Measurements from ENCODE around the gene DCTD. TPM values are rescaled to one million over a fixed set of nuclear protein-coding genes. Genes with fewer than 3 reads are reported as not detected.

The DCTD gene
- total and polyA plus RNA-seq, 2 of the 13 experiments (the other 11 are each of a cell fraction or from before 2014, with no cell fraction given): 85.1 to 95.3 TPM

DNA sequence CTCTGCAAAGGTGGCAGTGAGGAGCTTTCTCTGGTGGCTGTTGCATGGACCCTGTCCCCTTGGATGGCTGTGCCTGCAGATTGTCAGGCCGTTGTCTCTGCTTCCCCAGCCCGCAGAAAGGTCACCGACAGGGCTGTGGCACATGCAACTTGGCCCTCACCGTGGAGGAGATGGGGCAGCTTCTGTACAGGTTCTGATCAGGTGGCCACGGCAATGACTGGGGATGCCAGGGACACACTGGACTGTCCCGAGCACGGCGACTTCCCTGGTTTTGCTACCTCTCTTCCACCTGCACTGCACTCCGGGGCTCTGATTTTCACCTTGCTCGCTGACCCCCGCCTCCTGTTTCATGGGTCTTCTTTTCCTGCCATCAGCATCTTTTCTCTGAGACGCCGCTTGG lies 43.5 kb downstream of the DCTD start:
- no peak overlapping the region for H3K4me2 ChIP-seq (ENCODE audit: low read depth, low read length)
- no peaks in the 10 kb centered on the region for H3K79me2 ChIP-seq (ENCODE audit: insufficient read depth, low read length)
- no TSS peak for BruUV-seq (replicated peaks)
- intact Hi-C loops (cut with micrococcal nuclease; ENCODE audit: unreplicated experiment) (no loop called here), in situ Hi-C loops (cut with HindIII; ENCODE audit: extremely low pct_ligation_motif_present, low pct_unique_long_range_greater_than_20kb) (no loop called here)
- DNase-seq (ENCODE audit: low spot score) (no peak), ATAC-seq (no peak), FAIRE-seq (no peak)
- no peak overlapping the region for H3K4me3 ChIP-seq (replicated peaks in 1 of 3; ENCODE audit: insufficient read depth in 1 of 3, low read depth in 2 of 3, low read length in 3 of 3)
- H3K4me1 ChIP-seq (ENCODE audit: insufficient read depth, low read length): peaks cover 23% of the 10 kb centered on the region
- ChIA-PET POLR2A (no interaction called here), CTCF (ENCODE audit: low intra/inter-chr PET ratio, low total read pairs) (no interaction called here)
- WGBS (ENCODE audit: low lambda C conversion rate): 92% methylated on average over 9 of the region's 13 CpGs
- H3K36me3 ChIP-seq (replicated peaks in 1 of 2; ENCODE audit: control insufficient read depth in 1 of 2, insufficient read depth in 2 of 2, low read length in 2 of 2): peaks cover 0 to 4% of the 10 kb centered on the region in 2 experiments; a peak in 2 of 5 replicates
- H3K27me3 ChIP-seq (ENCODE audit: control insufficient read depth in 1 of 2, insufficient read depth in 2 of 2, low read length in 2 of 2): no peaks in the 10 kb centered on the region
- H3K9ac ChIP-seq (ENCODE audit: insufficient read depth, low read depth, low read length): no peak overlapping the region
- H2AFZ ChIP-seq (ENCODE audit: low read length): no peak overlapping the region
- no peaks in the 10 kb centered on the region for H4K20me1 ChIP-seq (ENCODE audit: insufficient read depth, low read length)
- H3K27ac ChIP-seq (ENCODE audit: extremely low read length, insufficient read depth, low read length): no peak overlapping the region
- H3K9me3 ChIP-seq (ENCODE audit: low read length): no peaks in the 10 kb centered on the region
- TF ChIP-seq PLRG1 (conservative IDR thresholded peaks at IDR 0.05) (no peak), KDM1A (CRISPR knock-in tag; IDR thresholded peaks at IDR 0.05) (no peak), RFXANK (CRISPR knock-in tag; IDR thresholded peaks at IDR 0.05) (no peak), ZNF382 (CRISPR knock-in tag; IDR thresholded peaks at IDR 0.05; ENCODE audit: borderline replicate concordance) (no peak), TOE1 (CRISPR knock-in tag; IDR thresholded peaks at IDR 0.05) (no peak), EP300 (IDR thresholded peaks at IDR 0.05; ENCODE audit: low read depth in 2 of 2, low read length in 2 of 2) (no peak), EP300 (CRISPR knock-in tag; IDR thresholded peaks at IDR 0.05; ENCODE audit: borderline replicate concordance) (no peak), ZNF432 (CRISPR knock-in tag; IDR thresholded peaks at IDR 0.05; ENCODE audit: borderline replicate concordance) (no peak), ZKSCAN5 (CRISPR knock-in tag; IDR thresholded peaks at IDR 0.05) (no peak), ZNF354B (CRISPR knock-in tag; IDR thresholded peaks at IDR 0.05) (no peak), GTF3A (CRISPR knock-in tag; conservative IDR thresholded peaks at IDR 0.05) (no peak)
- TF ChIP-seq, protein P1, sequence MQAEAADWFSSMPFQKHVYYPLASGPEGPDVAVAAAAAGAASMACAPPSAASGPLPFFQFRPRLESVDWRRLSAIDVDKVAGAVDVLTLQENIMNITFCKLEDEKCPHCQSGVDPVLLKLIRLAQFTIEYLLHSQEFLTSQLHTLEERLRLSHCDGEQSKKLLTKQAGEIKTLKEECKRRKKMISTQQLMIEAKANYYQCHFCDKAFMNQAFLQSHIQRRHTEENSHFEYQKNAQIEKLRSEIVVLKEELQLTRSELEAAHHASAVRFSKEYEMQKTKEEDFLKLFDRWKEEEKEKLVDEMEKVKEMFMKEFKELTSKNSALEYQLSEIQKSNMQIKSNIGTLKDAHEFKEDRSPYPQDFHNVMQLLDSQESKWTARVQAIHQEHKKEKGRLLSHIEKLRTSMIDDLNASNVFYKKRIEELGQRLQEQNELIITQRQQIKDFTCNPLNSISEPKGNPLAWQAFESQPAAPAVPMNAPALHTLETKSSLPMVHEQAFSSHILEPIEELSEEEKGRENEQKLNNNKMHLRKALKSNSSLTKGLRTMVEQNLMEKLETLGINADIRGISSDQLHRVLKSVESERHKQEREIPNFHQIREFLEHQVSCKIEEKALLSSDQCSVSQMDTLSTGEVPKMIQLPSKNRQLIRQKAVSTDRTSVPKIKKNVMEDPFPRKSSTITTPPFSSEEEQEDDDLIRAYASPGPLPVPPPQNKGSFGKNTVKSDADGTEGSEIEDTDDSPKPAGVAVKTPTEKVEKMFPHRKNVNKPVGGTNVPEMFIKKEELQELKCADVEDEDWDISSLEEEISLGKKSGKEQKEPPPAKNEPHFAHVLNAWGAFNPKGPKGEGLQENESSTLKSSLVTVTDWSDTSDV (CRISPR knock-in tag; IDR thresholded peaks at IDR 0.05): no peak
- TF ChIP-seq, protein P2, sequence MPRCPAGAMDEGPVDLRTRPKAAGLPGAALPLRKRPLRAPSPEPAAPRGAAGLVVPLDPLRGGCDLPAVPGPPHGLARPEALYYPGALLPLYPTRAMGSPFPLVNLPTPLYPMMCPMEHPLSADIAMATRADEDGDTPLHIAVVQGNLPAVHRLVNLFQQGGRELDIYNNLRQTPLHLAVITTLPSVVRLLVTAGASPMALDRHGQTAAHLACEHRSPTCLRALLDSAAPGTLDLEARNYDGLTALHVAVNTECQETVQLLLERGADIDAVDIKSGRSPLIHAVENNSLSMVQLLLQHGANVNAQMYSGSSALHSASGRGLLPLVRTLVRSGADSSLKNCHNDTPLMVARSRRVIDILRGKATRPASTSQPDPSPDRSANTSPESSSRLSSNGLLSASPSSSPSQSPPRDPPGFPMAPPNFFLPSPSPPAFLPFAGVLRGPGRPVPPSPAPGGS (CRISPR knock-in tag; IDR thresholded peaks at IDR 0.05): no peak
- TF ChIP-seq, protein P3, sequence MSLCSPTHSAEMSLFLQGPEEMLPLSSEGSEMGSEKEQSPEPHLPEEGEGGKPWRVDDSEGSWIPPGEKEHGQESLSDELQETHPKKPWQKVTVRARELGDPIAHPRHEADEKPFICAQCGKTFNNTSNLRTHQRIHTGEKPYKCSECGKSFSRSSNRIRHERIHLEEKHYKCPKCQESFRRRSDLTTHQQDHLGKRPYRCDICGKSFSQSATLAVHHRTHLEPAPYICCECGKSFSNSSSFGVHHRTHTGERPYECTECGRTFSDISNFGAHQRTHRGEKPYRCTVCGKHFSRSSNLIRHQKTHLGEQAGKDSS (CRISPR knock-in tag; IDR thresholded peaks at IDR 0.05; ENCODE audit: borderline replicate concordance, low read depth): no peak
- TF ChIP-seq, protein P4, sequence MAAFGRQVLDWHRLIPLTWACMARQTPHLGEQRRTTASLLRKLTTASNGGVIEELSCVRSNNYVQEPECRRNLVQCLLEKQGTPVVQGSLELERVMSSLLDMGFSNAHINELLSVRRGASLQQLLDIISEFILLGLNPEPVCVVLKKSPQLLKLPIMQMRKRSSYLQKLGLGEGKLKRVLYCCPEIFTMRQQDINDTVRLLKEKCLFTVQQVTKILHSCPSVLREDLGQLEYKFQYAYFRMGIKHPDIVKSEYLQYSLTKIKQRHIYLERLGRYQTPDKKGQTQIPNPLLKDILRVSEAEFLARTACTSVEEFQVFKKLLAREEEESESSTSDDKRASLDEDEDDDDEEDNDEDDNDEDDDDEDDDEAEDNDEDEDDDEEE (CRISPR knock-in tag; IDR thresholded peaks at IDR 0.05): no peak
- TF ChIP-seq, protein P5, sequence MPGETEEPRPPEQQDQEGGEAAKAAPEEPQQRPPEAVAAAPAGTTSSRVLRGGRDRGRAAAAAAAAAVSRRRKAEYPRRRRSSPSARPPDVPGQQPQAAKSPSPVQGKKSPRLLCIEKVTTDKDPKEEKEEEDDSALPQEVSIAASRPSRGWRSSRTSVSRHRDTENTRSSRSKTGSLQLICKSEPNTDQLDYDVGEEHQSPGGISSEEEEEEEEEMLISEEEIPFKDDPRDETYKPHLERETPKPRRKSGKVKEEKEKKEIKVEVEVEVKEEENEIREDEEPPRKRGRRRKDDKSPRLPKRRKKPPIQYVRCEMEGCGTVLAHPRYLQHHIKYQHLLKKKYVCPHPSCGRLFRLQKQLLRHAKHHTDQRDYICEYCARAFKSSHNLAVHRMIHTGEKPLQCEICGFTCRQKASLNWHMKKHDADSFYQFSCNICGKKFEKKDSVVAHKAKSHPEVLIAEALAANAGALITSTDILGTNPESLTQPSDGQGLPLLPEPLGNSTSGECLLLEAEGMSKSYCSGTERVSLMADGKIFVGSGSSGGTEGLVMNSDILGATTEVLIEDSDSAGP (CRISPR knock-in tag; IDR thresholded peaks at IDR 0.05; ENCODE audit: borderline replicate concordance): no peak
- TF ChIP-seq, protein P6, sequence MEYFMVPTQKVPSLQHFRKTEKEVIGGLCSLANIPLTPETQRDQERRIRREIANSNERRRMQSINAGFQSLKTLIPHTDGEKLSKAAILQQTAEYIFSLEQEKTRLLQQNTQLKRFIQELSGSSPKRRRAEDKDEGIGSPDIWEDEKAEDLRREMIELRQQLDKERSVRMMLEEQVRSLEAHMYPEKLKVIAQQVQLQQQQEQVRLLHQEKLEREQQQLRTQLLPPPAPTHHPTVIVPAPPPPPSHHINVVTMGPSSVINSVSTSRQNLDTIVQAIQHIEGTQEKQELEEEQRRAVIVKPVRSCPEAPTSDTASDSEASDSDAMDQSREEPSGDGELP (IDR thresholded peaks at IDR 0.05; ENCODE audit: borderline replicate concordance, low read depth): no peak

Measured in HepG2 (cell line).